Activated CD4-positive, alpha-beta T cell treated with anti-CD3 and anti-CD28 coated beads for 24 hours (primary cell): ENCODE results near the gene CCNT1.
"Not testable (repeated sequence)": the region's sequence is repeated elsewhere in the genome, so short reads cannot be mapped to it uniquely, and the experiment has no call there.

ENCODE experiments used
- DNase-seq, 2 donors: peaks; one replicate each; pipeline ENCODE4 v3.0.0-alpha.2; 2020; ENCODE audit warnings: low read depth in 2 of 2

CCNT1 gene

GRCh38 chr12:48716493-48717251 is at the start of gene CCNT1:
CCNT1 (minus strand) TSS chr12:48716707; CDS start chr12:48716675, 32 bp downstream.
- DNase-seq: peak; percentile 98

GRCh38 chr12:48765753-48766162 is 49.3 kb upstream of the CCNT1 start:
- DNase-seq: no peak

- no peak for DNase-seq
Measured at GRCh38 chr12:48764521-48764920, 48.0 kb upstream of the CCNT1 start.

- DNase-seq: no peak
Measured at GRCh38 chr12:48758737-48759136, 42.2 kb upstream of the CCNT1 start.

GRCh38 chr12:48758186-48758585 is 41.7 kb upstream of the CCNT1 start:
- DNase-seq: no peak

GRCh38 chr12:48750769-48751356 is 34.4 kb upstream of the CCNT1 start:
- no peak for DNase-seq

GRCh38 chr12:48750215-48750614 is 33.7 kb upstream of the CCNT1 start:
- no peak for DNase-seq

- DNase-seq: no peak
Measured at GRCh38 chr12:48744251-48745008, 27.9 kb upstream of the CCNT1 start.

- no peak for DNase-seq
Measured at GRCh38 chr12:48739618-48740269, 23.2 kb upstream of the CCNT1 start.

GRCh38 chr12:48736456-48736855 is 19.9 kb upstream of the CCNT1 start:
- DNase-seq: no peak

GRCh38 chr12:48728807-48729206 is 12.3 kb upstream of the CCNT1 start:
- DNase-seq: no peak

- DNase-seq: not testable (repeated sequence)
Measured at GRCh38 chr12:48720737-48721136, 4.2 kb upstream of the CCNT1 start.

- not testable (repeated sequence) for DNase-seq
Measured at GRCh38 chr12:48720171-48720570, 3.7 kb upstream of the CCNT1 start.

GRCh38 chr12:48719002-48719401 is 2.5 kb upstream of the CCNT1 start:
- DNase-seq: not testable (repeated sequence)

GRCh38 chr12:48717252-48717695 is 767 bp upstream of the CCNT1 start:
- DNase-seq: no peak

GRCh38 chr12:48716168-48716492 is 377 bp downstream of the CCNT1 start:
- no peak for DNase-seq

GRCh38 chr12:48712209-48712608 is 4.3 kb downstream of the CCNT1 start:
- DNase-seq: no peak

- not testable (repeated sequence) for DNase-seq
Measured at GRCh38 chr12:48698822-48699221, 17.7 kb downstream of the CCNT1 start.

GRCh38 chr12:48696626-48697025 is 19.9 kb downstream of the CCNT1 start:
- no peak for DNase-seq

- no peak for DNase-seq
Measured at GRCh38 chr12:48695859-48696258, 20.6 kb downstream of the CCNT1 start.

- no peak for DNase-seq
Measured at GRCh38 chr12:48694038-48694437, 22.5 kb downstream of the CCNT1 start.

- DNase-seq: no peak
Measured at GRCh38 chr12:48693572-48693971, 22.9 kb downstream of the CCNT1 start.
